H1 (cell line): Measurements from ENCODE around the gene FSIP1. TPM values are rescaled to one million over a fixed set of nuclear protein-coding genes. Genes with fewer than 3 reads are reported as not detected.
A peak's percentile ranks its signal among the peaks of the same experiment; 100 is the strongest.

Source experiments
- CTCF ChIA-PET: fragments of 300-600 bp; sonication (Branson Sonifier 250); formaldehyde crosslinking; loops from one replicate; lab custom pipeline; 2021; ENCODE audit not compliant: partially characterized antibody; lab: Charles Lee
- POLR2A ChIA-PET: fragments of 300-600 bp; sonication (Branson Sonifier 250); formaldehyde crosslinking; loops from one replicate; lab custom pipeline; 2021; ENCODE audit warnings: inconsistent platforms; ENCODE audit not compliant: partially characterized antibody; lab: Charles Lee
- DNase-seq, 2 experiments: peaks; one replicate each; pipeline versions ENCODE4 v3.0.0 to v3.0.0-alpha.2; 2010 to 2022; ENCODE audit warnings: low spot score in 2 of 2, low read depth in 1 of 2, mixed read lengths in 1 of 2
- FAIRE-seq: peaks from 2 replicates; lab custom pipeline; 2011; peaks lifted over from hg19 to GRCh38; lab: Jason Lieb, UNC
- H2AFZ ChIP-seq: 2 replicates; pipeline ENCODE4 v1.8.1; 2012; ENCODE audit warnings: low read length, inconsistent platforms
- H2AK5ac ChIP-seq: 2 replicates; pipeline ENCODE4 v1.6.1; 2013; ENCODE audit warnings: low read depth, low read length
- H2BK120ac ChIP-seq: replicated peaks from 2 replicates; pipeline ENCODE3; 2013; ENCODE audit warnings: low read depth, low read length, inconsistent platforms
- H2BK12ac ChIP-seq: 2 replicates; pipeline ENCODE4 v1.6.1; 2013; ENCODE audit warnings: low read depth, low read length
- H2BK15ac ChIP-seq: 2 replicates; pipeline ENCODE4 v1.6.1; 2013; ENCODE audit warnings: low read length
- H2BK20ac ChIP-seq: 2 replicates; pipeline ENCODE4 v1.6.1; 2013; ENCODE audit warnings: low read length
- H2BK5ac ChIP-seq: 2 replicates; pipeline ENCODE4 v1.6.1; 2013; ENCODE audit warnings: low read depth, low read length
- H3K14ac ChIP-seq: 2 replicates; pipeline ENCODE4 v1.6.1; 2013; ENCODE audit warnings: inconsistent platforms; ENCODE audit not compliant: insufficient read length
- H3K18ac ChIP-seq: 2 replicates; pipeline ENCODE4 v1.6.1; 2013; ENCODE audit warnings: low read length; ENCODE audit errors: extremely low read depth
- H3K23ac ChIP-seq: 2 replicates; pipeline ENCODE4 v1.6.1; 2013; ENCODE audit warnings: inconsistent platforms; ENCODE audit not compliant: insufficient read length
- H3K23me2 ChIP-seq: 2 replicates; pipeline ENCODE4 v1.6.1; 2013; ENCODE audit warnings: low read depth, low read length
- H3K27ac ChIP-seq: 2 replicates; pipeline ENCODE4 v1.6.1; 2011; ENCODE audit warnings: low read depth, low read length, inconsistent platforms
- H3K27me3 ChIP-seq, 4 experiments: replicated peaks in 1 of 4; 1 replicate in 1 of 4; 2 replicates in 3 of 4; pipeline versions ENCODE4 v1.6.1 to v1.8.1; 2011 to 2013; ENCODE audit warnings: low read length in 3 of 4, mild to moderate bottlenecking in 3 of 4, inconsistent platforms in 2 of 4, mixed read lengths in 2 of 4, moderate library complexity in 1 of 4; ENCODE audit not compliant: control insufficient read depth in 3 of 4, insufficient read depth in 3 of 4; ENCODE audit errors: extremely low read depth in 1 of 4
- H3K36me3 ChIP-seq, 4 experiments: 2 replicates each; pipeline versions ENCODE4 v1.6.1 to v1.8.1; 2011 to 2013; ENCODE audit warnings: mild to moderate bottlenecking in 4 of 4, low read length in 3 of 4, moderate library complexity in 2 of 4, control low read depth in 1 of 4, inconsistent platforms in 1 of 4; ENCODE audit not compliant: insufficient read depth in 4 of 4, control insufficient read depth in 2 of 4
- H3K4ac ChIP-seq: replicated peaks from 2 replicates; pipeline ENCODE3; 2013; ENCODE audit warnings: low read length, low read depth, mixed read lengths, inconsistent platforms; ENCODE audit not compliant: insufficient read length
- H3K4me1 ChIP-seq, 4 experiments: replicated peaks in 1 of 4; 1 replicate in 1 of 4; 2 replicates in 3 of 4; pipeline versions ENCODE4 v1.6.1 to v1.8.1; 2011 to 2013; ENCODE audit warnings: low read length in 3 of 4, inconsistent platforms in 2 of 4, mixed read lengths in 1 of 4; ENCODE audit not compliant: insufficient read depth in 4 of 4, control insufficient read depth in 3 of 4
- H3K4me2 ChIP-seq, 2 experiments: 2 replicates each; pipeline versions ENCODE4 v1.6.1 to v1.8.1; 2011 to 2013; ENCODE audit warnings: low read depth in 2 of 2, low read length in 2 of 2, control low read depth in 1 of 2, inconsistent platforms in 1 of 2, mild to moderate bottlenecking in 1 of 2; ENCODE audit not compliant: insufficient read depth in 1 of 2
- H3K4me3 ChIP-seq, 4 experiments: fragments of 200-600, 300-600 bp in 1 of 4; sonication (generic), shearing (Covaris generic), sonication (Bioruptor Twin) in 1 of 4; 2 replicates each; pipeline versions ENCODE4 v1.5.1 to v1.8.1; 2011 to 2016; ENCODE audit warnings: low read length in 4 of 4, low read depth in 3 of 4, control low read depth in 2 of 4, inconsistent platforms in 2 of 4, mild to moderate bottlenecking in 2 of 4, mixed read lengths in 1 of 4, moderate library complexity in 1 of 4; ENCODE audit not compliant: insufficient read depth in 2 of 4; ENCODE audit errors: extremely low read depth in 1 of 4
- H3K56ac ChIP-seq: replicated peaks from 2 replicates; pipeline ENCODE3; 2013; ENCODE audit warnings: low read depth, mild to moderate bottlenecking, mixed read lengths, low read length, inconsistent platforms; ENCODE audit not compliant: insufficient read length
- H3K79me1 ChIP-seq: 2 replicates; pipeline ENCODE4 v1.6.1; 2013; ENCODE audit warnings: low read depth, low read length, control low read depth
- H3K79me2 ChIP-seq, 2 experiments: 2 replicates each; pipeline versions ENCODE4 v1.6.1 to v1.8.1; 2012 to 2013; ENCODE audit warnings: low read length in 2 of 2, mild to moderate bottlenecking in 2 of 2, inconsistent platforms in 1 of 2; ENCODE audit not compliant: insufficient read depth in 2 of 2, control insufficient read depth in 1 of 2
- H3K9ac ChIP-seq, 4 experiments: replicated peaks in 1 of 4; 1 replicate in 1 of 4; 2 replicates in 3 of 4; pipeline versions ENCODE4 v1.6.1 to v1.8.1; 2011 to 2013; ENCODE audit warnings: low read depth in 3 of 4, low read length in 3 of 4, control low read depth in 2 of 4, mild to moderate bottlenecking in 2 of 4, moderate library complexity in 2 of 4, inconsistent platforms in 1 of 4; ENCODE audit errors: extremely low read depth in 1 of 4
- H3K9me3 ChIP-seq, 2 experiments: 2 replicates each; pipeline versions ENCODE4 v1.6.1 to v1.8.1; 2012 to 2013; ENCODE audit warnings: mild to moderate bottlenecking in 2 of 2, moderate library complexity in 2 of 2, control low read depth in 1 of 2, inconsistent platforms in 1 of 2, low read depth in 1 of 2, low read length in 1 of 2, mixed read lengths in 1 of 2; ENCODE audit not compliant: insufficient read depth in 2 of 2
- H4K20me1 ChIP-seq, 2 experiments: replicated peaks in 1 of 2; 2 replicates each; pipeline versions ENCODE3 to v1.8.1; 2011 to 2013; ENCODE audit warnings: inconsistent platforms in 2 of 2, low read length in 2 of 2, mild to moderate bottlenecking in 1 of 2; ENCODE audit not compliant: insufficient read depth in 2 of 2, control insufficient read depth in 1 of 2
- H4K5ac ChIP-seq: 2 replicates; pipeline ENCODE4 v1.6.1; 2013; ENCODE audit warnings: low read length, low read depth, mixed read lengths, inconsistent platforms; ENCODE audit not compliant: insufficient read length
- H4K8ac ChIP-seq: 2 replicates; pipeline ENCODE4 v1.8.0; 2013; ENCODE audit warnings: mild to moderate bottlenecking, moderate library complexity, low read length, inconsistent platforms; ENCODE audit not compliant: insufficient read depth; ENCODE audit errors: extremely low read depth
- H4K91ac ChIP-seq: replicated peaks from 2 replicates; pipeline ENCODE3; 2013; ENCODE audit warnings: low read length, mixed read lengths, inconsistent platforms; ENCODE audit not compliant: insufficient read length
- BCL11A ChIP-seq, 2 experiments: IDR thresholded peaks; one replicate each; pipeline ENCODE4 v1.6.1; 2011; ENCODE audit warnings: low read depth in 2 of 2, low read length in 2 of 2, mild to moderate bottlenecking in 2 of 2
- NANOG ChIP-seq: IDR thresholded peaks from 2 replicates; pipeline ENCODE4 v1.6.1; 2011; ENCODE audit warnings: low read length, low read depth, mild to moderate bottlenecking, inconsistent platforms; ENCODE audit not compliant: insufficient read depth, poor library complexity, severe bottlenecking
- PHF8 ChIP-seq: fragments of 200-600 bp; sonication (generic); conservative IDR thresholded peaks from 2 replicates; pipeline ENCODE4 v1.7.1; 2012; ENCODE audit warnings: low read depth, mild to moderate bottlenecking, inconsistent platforms, low read length, moderate library complexity
- WGBS, 2 experiments: shearing (Covaris generic) in 1 of 2; methylation state at CpG; one replicate each; pipeline versions ENCODE4 v1.1.6 to v1.1.7; 2013 to 2015; ENCODE audit warnings: low lambda C conversion rate in 2 of 2, mixed read lengths in 2 of 2, inconsistent platforms in 1 of 2, low coverage in 1 of 2, missing lambda C conversion rate in 1 of 2; ENCODE audit not compliant: insufficient replicate concordance in 2 of 2, insufficient coverage in 1 of 2, insufficient read length in 1 of 2; ENCODE audit errors: extremely low coverage in 1 of 2, missing lambda C conversion rate in 1 of 2; 5-methylcytosine and 5-hydroxymethylcytosine counted together
- polyA plus RNA-seq, 7 experiments: library from polyadenylated mRNA; depleted of rRNA in 3 of 7; stranded (reverse) in 5 of 7; unstranded in 2 of 7; fragments of >200 nt in 5 of 7; fragments of 200-250 nt in 2 of 7; gene quantifications; 1 replicate in 5 of 7; 2 replicates in 1 of 7; 4 replicates in 1 of 7; pipeline versions ENCODE4 v1.2.1 to v1.2.3, GENCODE V29; 2011 to 2013; ENCODE audit warnings: missing spikeins in 2 of 7, mixed read lengths in 2 of 7
- total RNA-seq: library from RNA; stranded (reverse); fragmentation: NEBNext Ultra II Directional; extraction: Animal tissue kit (Norgen Biotek cat#: 25700); gene quantifications from 2 replicates; pipeline ENCODE4 v1.2.1, GENCODE V29; 2021

FSIP1 gene
- total and polyA plus RNA-seq, 2 of the 8 experiments (the other 6 are each of a cell fraction or from before 2014, with no cell fraction given), result 0.18 to 1.3 TPM

- Histone ChIP-seq H3K4me1 (peaks cover 2 to 27% (median 23%) of the 10 kb centered on the region in 4 experiments; a peak in 6 of 7 replicates), H4K8ac (no peak overlapping the region), H2BK20ac (no peak overlapping the region), H3K27ac (no peak overlapping the region), H3K79me2 (peaks cover 0 to 17% of the 10 kb centered on the region in 2 experiments; a peak in 2 of 4 replicates), H3K9ac (no peak overlapping the region), H3K14ac (no peak overlapping the region), H4K20me1 (no peaks in the 10 kb centered on the region), H4K91ac (no peak overlapping the region), H2BK120ac (no peak overlapping the region), H3K23me2 (peaks cover 7% of the 10 kb centered on the region)
- DNase-seq, result no peak
- no peak for TF ChIP-seq PHF8
- TF ChIP-seq BCL11A (IDR thresholded peaks at IDR 0.05; ENCODE audit: low read depth in 2 of 2, low read length in 2 of 2), result no peak
- TF ChIP-seq NANOG, result no peak
- TF ChIP-seq, all 59 proteins: peak for 0
- Histone ChIP-seq H2AK5ac (no peak overlapping the region), H2AFZ (no peak overlapping the region), H3K18ac (no peak overlapping the region), H3K9me3 (no peaks in the 10 kb centered on the region), H3K4ac (no peak overlapping the region), H3K56ac (no peak overlapping the region), H2BK12ac (no peak overlapping the region), H2BK5ac (no peak overlapping the region), H3K4me2 (peak overlapping the region; percentile 26 to 99; a peak in 2 of 4 replicates), H3K79me1 (no peaks in the 10 kb centered on the region), H3K4me3 (peak overlapping the region in 1 of 4 experiments; percentile 88; a peak in 2 of 8 replicates), H4K5ac (no peak overlapping the region), H3K23ac (no peak overlapping the region), H3K27me3 (no peaks in the 10 kb centered on the region), H3K36me3 (no peaks in the 10 kb centered on the region), H2BK15ac (no peak overlapping the region)
- 86% methylated on average over 2 of the region's 2 CpGs; no CpG with 5 or more reads in 1 of the 2 experiments for WGBS, 2 experiments
- POLR2A ChIA-PET, result interaction anchor here (1.0 kb wide), 1 partner anchor 147 kb away, joined by 4 read pairs; no protein-coding TSS in a partner anchor
- no peak for FAIRE-seq
- CTCF ChIA-PET, result interaction anchor here (0.6 to 2.0 kb wide), 3 partner anchors 33 to 147 kb away, joined by 3 to 9 read pairs (median 4); no protein-coding TSS in a partner anchor
These were observed 2.0 kb upstream of the FSIP1 start for GRCh38 chr15:39784638-39785037.
